H4 (cell line): ENCODE measurements around the gene ZNF358. TPM values are rescaled to one million over a fixed set of nuclear protein-coding genes. Genes with fewer than 3 reads are reported as not detected.
"Not testable (repeated sequence)": the region's sequence is repeated elsewhere in the genome, so short reads cannot be mapped to it uniquely, and the experiment has no call there.

ENCODE experiments used
- DNase-seq: peaks from one replicate; pipeline ENCODE4 v3.0.0-alpha.2; 2015; ENCODE audit warnings: low spot score
- total RNA-seq: library from RNA; depleted of rRNA; stranded (reverse); fragments of >200 nt; shearing (Covaris generic); gene quantifications from 2 replicates; pipeline ENCODE4 v1.2.3, GENCODE V29; 2014

ZNF358 gene
- total RNA-seq, 1 experiment from 2014 or later, result 37.5 TPM

DNA sequence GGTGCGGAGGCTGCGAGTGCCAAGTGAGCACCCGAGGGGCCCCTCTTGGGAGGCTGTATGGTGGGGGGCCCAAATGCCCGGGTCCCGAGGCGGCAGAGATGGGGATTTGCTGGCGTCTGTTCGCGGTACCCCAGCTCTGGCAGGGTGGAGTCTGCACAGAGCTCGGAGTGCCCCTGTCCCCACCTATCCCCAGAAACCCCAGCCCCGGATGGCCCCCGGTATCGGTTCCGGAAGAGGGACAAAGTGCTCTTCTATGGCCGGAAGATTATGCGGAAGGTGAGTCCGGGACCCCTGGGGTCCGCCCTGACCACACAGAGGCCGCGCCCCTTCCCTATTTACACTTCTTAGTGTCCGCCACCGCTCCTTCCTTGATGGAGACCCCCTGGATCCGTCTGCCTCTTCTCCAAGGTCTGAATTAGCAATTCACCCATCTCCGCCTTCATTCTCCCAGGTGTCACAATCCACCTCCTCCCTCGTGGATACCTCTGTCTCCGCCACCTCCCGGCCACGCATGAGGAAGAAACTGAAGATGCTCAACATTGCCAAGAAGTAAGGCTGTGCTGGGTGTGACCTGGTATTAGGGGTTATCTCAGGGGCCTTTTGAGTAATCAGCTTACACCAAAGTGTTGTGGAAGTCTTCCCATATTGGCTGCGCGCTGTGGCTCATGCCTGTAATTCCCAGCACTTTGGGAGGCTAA is 20.2 kb downstream of the ZNF358 start:
- no peak for DNase-seq

DNA sequence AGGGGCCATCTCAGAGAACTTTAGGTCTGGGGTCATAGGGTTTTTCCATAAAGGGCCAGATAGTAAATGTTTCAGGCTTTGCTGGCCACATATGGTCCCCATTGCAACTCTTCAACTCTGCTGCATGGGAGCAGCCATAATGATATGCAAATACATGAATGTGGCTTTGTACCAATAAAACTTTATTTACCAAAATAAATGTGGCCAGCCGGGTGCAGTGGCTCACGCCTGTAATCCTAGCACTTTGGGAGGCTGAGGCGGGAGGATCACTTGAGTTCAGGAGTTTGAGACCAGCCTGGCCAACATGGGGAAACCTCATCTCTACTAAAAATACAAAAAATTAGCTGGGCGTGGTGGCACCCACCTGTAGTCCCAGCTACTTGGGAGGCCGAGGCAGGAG is 23.1 kb downstream of the ZNF358 start:
- DNase-seq, result not testable (repeated sequence)

DNA sequence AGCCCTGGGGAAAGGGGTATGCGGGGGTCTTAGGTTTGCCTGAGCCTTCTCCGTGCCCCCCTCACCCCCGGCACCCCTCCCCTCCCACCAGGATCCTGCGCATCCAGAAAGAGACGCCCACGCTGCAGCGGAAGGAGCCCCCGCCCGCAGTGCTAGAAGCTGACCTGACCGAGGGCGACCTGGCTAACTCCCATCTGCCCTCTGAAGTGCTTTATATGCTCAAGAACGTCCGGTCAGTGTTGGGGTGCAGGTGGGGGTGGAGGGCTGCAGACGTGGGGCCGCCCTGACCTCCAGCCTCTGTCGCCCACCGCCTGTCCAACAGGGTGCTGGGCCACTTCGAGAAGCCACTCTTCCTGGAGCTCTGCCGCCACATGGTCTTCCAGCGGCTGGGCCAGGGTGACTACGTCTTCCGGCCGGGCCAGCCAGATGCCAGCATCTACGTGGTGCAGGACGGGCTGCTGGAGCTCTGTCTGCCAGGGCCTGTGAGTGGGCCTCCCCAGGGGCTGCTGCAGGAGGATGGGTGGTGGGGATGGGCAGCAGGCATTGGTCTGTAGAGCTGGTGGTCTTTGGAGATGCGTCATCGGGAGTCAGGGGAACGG is 24.0 kb downstream of the ZNF358 start:
- DNase-seq, result no peak

DNA sequence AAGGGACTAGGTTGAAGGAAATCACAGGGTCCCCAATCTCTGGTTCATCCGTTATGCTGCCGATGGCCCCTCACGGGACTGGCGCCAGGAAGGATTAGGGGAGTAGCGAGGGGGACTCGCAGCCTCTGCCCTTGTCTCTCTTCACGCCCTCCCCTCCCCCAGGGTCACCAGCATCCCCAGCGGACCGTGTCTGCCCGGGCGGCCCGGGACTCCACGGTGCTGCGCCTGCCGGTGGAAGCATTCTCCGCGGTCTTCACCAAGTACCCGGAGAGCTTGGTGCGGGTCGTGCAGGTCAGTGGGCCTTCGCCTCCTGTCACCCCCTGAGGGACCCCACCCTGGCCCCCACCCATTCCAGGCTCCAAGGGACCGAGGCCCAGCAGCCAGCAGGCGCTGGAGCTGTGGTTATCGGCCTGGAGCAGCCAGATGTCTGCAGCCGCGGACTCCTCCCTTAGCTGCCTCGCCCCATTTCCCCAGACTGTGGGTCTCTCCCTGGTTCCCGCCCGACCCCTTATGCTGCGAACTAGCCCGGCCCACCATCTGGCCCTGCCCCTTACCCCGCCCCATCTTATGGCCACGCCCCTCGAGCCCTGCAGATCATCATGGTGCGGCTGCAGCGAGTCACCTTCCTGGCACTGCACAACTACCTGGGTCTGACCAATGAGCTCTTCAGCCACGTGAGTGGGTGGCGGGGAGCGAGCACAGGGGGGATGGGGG is 25.0 kb downstream of the ZNF358 start:
- no peak for DNase-seq

DNA sequence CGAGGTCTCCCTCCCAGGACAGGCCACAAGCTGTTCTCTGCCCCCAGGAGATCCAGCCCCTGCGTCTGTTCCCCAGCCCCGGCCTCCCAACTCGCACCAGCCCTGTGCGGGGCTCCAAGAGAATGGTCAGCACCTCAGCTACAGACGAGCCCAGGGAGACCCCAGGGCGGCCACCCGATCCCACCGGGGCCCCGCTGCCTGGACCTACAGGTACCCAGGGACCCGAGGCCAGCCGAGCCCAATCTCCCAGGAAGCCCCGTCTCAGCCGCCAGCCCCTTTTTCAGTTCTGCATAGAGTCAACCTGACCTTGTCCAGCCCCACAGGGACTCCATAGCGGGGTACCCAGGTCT is 25.5 kb downstream of the ZNF358 start:
- no peak for DNase-seq

DNA sequence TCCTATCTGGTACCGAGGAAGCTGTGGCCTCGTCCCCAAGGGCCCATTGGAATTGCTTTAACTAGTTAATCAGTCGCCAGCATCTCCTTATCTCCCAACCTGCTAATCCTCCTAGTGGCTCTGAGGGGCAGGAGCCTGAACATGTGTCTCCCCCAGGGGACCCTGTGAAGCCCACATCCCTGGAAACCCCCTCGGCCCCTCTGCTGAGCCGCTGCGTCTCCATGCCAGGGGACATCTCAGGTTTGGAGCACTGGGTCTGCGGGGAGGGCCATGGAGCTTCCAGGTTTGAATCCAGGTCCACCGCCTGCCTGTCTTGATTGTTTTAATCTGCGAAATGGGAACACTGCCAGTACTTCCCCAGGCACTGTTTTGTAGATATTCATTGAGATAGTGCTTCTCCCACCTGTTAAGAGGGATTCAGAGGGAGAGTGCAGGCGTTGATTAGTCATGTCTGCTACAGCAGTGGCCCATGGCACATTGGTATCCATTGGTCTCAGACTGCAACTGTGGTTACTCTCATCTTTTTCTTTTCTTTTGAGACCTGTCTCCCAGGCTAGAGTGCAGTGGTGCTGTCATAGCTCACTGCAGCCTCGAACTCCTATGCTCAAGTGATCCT is 26.0 kb downstream of the ZNF358 start:
- DNase-seq, result no peak

DNA sequence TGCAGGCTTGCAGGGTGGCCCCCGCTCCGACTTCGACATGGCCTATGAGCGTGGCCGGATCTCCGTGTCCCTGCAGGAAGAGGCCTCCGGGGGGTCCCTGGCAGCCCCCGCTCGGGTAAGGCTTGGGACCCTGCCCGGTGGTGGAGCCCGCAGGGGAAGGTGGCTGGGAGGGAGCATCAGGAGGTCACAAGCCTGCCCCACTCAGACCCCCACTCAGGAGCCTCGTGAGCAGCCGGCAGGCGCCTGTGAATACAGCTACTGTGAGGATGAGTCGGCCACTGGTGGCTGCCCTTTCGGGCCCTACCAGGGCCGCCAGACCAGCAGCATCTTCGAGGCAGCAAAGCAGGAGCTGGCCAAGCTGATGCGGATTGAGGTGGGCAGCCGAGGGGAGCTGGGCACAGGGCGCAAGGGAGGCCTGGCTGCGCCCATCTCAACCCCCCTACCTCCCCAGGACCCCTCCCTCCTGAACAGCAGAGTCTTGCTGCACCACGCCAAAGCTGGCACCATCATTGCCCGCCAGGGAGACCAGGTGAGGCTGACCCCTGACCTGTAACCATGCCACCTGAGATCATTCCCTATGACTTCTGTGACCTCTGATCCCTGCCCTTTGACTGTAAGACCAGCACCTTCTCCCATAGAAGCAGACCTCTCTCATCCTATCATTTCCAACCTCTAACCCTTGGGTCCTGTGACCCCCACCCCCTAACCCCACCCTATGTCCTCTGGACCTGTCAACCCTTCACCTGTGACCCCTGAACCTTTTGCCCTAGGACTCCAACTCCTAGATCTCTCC is 26.8 kb downstream of the ZNF358 start:
- no peak for DNase-seq

DNA sequence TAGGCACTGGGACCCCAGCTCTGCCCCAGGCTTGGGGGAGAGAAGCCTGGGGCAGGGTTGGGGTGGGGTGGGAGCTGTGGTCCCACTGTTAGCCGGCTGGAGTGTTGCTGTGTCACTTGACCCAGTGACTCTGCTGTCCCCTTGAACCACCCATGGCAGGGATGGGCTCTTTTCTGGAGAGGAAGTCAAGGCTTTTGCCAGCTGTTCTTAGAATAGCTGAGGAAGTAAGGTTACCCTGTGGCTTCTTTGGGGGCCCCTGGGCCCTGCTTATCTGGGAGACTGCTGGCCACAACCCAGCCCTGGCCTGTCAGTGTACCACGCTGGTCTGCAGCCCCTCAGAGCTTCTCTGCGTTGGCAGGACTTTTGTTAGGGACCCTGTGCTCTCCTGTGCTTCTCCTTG is 28.7 kb downstream of the ZNF358 start:
- DNase-seq, result no peak

DNA sequence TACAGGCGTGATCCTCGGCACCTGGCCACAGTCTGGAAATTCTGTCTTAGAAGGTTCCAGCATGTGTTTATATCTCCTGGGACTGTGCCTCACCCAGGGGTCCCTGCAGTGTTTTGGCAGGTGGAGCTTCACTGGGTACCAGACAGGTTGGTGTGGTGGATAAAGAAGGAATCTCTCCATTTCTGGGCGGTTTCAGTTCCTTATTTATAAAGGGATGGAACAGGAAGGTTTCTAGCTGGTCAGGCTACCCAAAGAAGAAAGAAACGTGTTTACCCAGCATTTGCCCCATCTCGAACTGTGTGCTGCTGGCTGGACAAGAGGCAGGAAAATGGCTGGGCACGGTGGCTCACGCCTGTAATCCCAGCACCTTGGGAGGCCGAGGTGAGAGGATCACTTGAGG is 29.4 kb downstream of the ZNF358 start:
- no peak for DNase-seq

DNA sequence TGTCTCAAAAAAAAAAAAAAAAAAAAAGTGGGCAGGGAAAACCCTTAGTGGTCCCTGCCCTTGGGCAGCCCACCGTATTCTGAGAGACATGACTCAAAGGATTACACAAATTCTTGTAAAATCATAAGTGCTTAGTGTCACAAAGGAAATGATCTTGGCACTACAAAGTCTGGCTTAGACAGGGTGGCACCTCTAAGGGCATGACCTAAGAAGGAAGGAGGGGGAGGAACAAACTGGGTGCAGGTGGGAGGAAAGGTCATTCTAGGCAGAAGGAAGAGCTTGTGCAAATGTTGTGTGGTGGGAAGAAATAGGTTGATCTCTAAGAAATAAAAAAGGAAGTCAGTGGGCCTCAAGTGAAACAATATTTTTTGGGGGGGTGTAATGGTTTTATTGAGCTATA is 30.0 kb downstream of the ZNF358 start:
- no peak for DNase-seq

DNA sequence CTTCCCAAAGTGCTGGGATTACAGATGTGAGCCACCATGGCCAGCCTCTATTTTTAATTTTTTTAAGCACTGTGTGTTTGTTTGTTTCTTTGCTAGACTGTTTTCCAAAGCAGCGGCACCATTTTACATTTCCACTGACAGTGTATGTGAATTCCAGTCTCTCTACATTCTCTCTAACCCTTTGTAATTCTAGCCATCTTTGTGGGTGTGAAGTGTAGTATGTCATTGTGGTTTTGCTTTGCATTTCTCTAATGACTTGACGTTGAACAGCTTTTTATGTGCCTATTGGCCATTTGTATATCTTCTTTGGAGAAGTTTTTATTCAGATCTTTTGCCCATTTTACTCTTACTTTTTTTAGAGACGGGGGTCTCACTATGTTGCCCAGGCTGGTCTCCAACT is 31.3 kb downstream of the ZNF358 start:
- no peak for DNase-seq

DNA sequence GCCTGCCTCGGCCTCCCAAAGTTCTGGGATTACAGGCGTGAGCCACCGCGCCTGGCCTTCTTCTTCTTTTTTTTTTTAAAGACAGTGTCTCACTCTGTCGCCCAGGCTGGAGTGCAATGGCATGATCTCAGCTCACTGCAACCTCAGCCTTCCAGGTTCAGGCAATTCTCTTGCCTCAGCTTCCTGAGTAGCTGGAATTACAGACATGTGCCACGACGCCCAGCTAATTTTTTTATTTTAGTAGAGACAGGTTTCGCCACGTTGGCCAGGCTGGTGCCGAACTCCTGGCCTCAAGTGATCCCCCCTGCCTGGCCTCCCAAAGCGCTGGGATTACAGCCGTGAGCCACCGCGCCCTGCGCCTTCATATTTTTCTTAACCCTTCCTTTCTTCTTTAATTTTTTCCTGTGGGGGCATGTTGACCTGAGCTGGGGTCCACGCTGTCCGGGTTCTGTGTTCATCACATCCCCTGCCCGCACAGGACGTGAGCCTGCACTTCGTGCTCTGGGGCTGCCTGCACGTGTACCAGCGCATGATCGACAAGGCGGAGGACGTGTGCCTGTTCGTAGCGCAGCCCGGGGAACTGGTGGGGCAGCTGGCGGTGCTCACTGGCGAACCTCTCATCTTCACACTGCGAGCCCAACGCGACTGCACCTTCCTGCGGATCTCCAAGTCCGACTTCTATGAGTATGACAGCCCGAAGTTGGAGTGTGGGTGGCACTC is 33.7 kb downstream of the ZNF358 start:
- DNase-seq, result no peak

DNA sequence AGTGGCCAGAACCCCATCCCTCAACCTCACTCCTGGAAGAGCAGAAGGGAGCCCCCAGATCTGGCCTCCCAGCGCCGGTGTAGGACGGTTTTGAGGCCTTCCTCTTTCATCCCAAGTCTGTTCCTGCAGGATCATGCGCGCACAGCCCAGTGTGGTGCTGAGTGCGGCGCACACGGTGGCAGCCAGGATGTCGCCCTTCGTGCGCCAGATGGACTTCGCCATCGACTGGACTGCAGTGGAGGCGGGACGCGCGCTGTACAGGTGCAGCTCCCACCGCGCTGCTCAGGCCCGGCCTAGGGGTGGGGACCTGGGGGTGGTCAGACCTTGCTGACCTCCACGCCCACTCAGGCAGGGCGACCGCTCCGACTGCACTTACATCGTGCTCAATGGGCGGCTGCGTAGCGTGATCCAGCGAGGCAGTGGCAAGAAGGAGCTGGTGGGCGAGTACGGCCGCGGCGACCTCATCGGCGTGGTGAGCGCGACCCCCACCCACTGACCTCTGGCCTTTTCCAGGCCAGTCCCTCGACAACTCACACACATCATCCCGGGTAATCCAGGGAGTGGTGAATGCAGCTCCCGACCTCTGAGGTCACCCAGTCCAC is 34.4 kb downstream of the ZNF358 start:
- no peak for DNase-seq

DNA sequence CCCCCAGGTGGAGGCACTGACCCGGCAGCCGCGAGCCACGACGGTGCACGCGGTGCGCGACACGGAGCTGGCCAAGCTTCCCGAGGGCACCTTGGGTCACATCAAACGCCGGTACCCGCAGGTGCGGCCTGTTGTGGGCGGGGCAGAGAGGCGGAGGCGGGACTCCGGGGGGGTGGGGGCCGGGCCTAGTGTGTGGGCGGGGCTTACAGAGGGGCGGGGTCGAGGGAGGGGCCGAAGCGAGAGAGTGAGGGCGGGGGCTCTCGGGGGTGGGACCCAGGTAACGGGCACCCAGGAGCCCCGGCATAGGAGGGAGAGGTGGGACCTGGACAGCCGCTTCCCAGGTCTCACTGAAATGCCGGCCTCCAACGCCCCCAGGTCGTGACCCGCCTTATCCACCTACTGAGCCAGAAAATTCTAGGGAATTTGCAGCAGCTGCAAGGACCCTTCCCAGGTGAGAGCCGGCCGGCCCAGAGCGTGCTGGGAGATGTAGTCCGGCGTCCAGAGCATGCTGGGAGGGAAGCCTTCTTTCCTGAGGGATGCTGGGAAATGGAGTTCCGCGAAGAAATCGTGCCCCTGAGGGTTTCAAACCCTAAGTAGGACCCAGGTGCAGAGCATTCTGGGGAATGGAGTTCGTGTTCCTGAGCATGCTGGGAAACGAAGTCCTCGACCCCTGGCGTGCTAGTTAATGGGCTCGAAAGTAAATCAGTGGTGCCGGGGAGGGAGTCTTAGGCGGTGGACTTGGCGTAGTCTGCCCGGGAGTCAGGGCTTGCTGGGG is 35.3 kb downstream of the ZNF358 start:
- no peak for DNase-seq

DNA sequence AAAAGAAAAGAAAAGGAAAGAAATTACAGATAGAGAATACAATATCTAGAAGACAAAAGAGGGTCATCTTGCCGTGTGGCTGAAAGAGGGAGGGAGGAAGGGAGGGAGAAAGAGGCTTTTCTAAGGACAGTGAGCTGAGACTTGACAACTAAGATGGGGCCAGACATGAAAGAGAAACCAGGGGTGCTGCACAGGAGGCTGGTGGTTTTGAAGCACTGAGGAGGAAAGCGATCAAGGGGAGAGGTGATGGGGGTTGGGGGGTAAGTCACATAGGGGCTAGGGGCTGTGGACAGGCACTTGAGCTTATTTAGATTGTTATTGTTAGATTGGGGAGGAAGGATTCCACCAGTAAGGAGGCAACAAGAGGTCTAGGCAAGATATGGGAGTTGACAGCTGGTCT is 36.9 kb downstream of the ZNF358 start:
- DNase-seq, result no peak

DNA sequence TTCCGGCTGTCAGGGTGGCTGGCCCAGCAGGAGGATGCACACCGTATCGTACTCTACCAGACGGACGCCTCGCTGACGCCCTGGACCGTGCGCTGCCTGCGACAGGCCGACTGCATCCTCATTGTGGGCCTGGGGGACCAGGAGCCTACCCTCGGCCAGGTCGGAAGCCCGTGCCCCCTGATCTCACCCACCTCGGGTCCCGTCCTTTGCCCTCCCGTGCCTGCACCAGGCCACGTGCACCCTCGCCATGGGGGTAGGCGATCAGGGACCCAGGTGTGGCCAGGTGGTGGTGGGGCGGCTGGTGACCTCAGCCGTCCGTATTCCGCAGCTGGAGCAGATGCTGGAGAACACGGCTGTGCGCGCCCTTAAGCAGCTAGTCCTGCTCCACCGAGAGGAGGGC is 38.7 kb downstream of the ZNF358 start:
- no peak for DNase-seq

DNA sequence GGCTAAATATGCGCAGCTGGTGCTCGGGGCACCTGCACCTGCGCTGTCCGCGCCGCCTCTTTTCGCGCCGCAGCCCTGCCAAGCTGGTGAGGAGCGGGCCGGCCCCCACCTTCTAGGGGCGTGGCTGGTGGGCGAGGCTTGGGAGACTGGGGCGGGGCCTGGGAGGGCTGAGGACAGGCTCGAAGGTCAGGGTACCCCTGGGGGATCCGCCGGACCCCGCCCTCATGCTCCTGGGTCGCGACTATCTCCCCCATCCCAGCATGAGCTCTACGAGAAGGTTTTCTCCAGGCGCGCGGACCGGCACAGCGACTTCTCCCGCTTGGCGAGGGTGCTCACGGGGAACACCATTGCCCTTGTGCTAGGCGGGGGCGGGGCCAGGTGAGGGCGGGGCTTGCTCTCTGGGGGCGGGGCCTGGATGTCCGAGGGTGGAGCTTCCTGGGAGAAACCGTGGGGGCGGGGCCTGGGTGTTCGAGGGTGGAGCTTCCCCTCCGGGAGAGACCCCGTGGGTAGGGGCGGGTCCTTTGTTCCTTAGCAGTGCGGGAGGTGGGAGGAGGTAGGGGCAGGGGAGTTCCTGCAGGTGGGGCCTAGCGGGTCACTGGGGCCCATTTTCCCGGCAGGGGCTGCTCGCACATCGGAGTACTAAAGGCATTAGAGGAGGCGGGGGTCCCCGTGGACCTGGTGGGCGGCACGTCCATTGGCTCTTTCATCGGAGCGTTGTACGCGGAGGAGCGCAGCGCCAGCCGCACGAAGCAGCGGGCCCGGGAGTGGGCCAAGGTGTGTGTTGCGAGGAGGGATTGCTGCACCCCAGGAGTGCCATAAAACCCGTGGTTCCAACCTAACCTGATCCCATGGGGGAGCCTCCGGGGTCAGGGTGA is 39.3 kb downstream of the ZNF358 start:
- no peak for DNase-seq

DNA sequence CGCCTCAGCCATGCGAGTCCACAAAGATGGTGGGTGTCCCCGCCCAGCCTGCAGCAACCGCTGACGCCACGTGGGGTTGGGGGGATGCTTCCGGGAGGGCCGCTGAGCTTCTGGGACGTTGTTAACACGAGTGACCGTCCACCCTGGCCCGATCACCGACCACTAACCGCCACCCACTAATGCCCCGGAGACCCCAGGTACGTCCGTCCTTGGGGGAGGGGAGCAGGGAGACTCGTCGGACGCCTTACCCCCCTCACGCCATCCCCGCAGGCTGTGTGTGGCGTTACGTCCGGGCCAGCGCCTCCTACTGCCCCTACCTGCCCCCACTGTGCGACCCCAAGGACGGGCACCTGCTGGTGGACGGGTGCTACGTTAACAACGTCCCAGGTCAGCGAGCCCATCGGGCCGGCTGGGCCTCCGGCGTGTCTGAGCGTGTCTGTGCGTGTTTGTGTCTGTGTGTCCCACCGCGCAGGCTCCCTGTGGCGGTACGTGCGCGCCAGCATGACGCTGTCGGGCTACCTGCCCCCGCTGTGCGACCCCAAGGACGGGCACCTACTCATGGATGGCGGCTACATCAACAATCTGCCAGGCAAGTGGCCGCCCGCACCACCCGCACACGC is 40.9 kb downstream of the ZNF358 start:
- no peak for DNase-seq

DNA sequence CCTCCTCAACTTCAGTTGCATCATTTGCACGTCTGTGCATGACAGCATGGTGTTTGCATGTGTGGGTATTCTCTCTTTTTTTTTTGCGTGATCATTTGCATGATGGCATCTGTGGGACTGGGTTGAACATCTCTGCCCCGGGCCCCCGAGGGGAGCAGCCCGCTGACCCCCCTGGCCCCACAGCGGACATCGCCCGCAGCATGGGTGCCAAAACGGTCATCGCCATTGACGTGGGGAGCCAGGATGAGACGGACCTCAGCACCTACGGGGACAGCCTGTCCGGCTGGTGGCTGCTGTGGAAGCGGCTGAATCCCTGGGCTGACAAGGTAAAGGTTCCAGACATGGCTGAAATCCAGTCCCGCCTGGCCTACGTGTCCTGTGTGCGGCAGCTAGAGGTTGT is 42.8 kb downstream of the ZNF358 start:
- no peak for DNase-seq
